GM06990 (cell line): ENCODE data around the gene TBCEL.

Source experiments
- DNase-seq: peaks from one replicate; pipeline ENCODE4 v3.0.0-alpha.2; 2011; ENCODE audit not compliant: insufficient read length; ENCODE audit errors: extremely low read depth
- H3K27me3 ChIP-seq: replicated peaks from 2 replicates; pipeline ENCODE4 v1.6.0; 2011; ENCODE audit warnings: low read length; ENCODE audit not compliant: control insufficient read depth, insufficient read depth
- H3K36me3 ChIP-seq: 2 replicates; pipeline ENCODE4 v1.5.1; 2011; ENCODE audit warnings: low read length; ENCODE audit not compliant: control insufficient read depth, insufficient read depth
- H3K4me3 ChIP-seq: replicated peaks from 2 replicates; pipeline ENCODE4 v1.5.1; 2011; ENCODE audit warnings: low read depth, mild to moderate bottlenecking, control low read depth, low read length
- TF ChIP-seq, protein P1 (sequence below): IDR thresholded peaks from 2 replicates; pipeline ENCODE4 v1.5.1; 2011; ENCODE audit warnings: low read length, control low read depth, mild to moderate bottlenecking, inconsistent platforms; ENCODE audit not compliant: insufficient read depth, poor library complexity, severe bottlenecking

Gene TBCEL

DNA sequence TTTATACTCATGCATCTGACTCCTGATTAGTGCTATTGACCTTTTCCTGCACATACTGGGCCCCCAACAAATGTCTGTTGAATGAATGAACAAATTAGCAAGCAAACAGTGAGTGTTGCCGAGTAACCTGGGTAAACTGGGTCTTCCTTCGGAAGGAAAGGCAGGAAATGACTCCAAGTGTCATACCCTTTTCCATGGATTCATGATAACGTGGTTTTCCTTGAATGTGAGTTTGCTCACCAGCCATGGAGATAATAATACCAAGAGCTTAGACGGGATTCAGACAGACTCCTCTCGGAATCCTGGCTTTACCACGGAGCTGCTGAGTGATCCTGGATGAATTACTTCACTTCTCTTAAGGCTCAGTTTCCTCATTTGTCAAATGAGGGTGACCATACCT is 93.9 kb downstream of the TBCEL start:
- no peak for DNase-seq
- TF ChIP-seq, protein P1, sequence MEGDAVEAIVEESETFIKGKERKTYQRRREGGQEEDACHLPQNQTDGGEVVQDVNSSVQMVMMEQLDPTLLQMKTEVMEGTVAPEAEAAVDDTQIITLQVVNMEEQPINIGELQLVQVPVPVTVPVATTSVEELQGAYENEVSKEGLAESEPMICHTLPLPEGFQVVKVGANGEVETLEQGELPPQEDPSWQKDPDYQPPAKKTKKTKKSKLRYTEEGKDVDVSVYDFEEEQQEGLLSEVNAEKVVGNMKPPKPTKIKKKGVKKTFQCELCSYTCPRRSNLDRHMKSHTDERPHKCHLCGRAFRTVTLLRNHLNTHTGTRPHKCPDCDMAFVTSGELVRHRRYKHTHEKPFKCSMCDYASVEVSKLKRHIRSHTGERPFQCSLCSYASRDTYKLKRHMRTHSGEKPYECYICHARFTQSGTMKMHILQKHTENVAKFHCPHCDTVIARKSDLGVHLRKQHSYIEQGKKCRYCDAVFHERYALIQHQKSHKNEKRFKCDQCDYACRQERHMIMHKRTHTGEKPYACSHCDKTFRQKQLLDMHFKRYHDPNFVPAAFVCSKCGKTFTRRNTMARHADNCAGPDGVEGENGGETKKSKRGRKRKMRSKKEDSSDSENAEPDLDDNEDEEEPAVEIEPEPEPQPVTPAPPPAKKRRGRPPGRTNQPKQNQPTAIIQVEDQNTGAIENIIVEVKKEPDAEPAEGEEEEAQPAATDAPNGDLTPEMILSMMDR = no peak
- Histone ChIP-seq H3K36me3 (no peaks in the 10 kb centered on the region), H3K4me3 (no peak overlapping the region), H3K27me3 (no peaks in the 10 kb centered on the region; the same call in 1 of the 2 replicates)

DNA sequence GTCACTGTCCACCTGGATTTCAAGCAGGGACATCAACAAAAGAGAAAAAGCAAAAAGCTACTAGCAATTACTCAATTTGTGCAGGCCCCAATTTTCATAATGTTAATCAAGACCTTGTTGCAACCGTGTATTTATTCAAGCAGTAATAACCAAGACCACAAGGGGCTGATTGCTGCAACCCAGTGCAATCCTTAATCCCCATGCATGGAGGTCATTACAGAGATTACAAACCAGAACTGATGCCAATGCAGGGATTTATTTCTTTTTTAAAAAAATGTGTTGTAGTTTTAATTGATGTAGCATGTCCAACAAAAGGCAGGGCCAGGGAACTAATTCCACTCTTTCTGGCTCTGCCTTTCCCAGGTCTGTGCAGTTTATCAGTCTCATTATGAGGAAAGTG is 95.5 kb downstream of the TBCEL start:
- DNase-seq = no peak
- Histone ChIP-seq H3K27me3 (no peaks in the 10 kb centered on the region; the same call in 1 of the 2 replicates), H3K4me3 (no peak overlapping the region), H3K36me3 (no peaks in the 10 kb centered on the region)
- TF ChIP-seq, protein P1 = no peak

DNA sequence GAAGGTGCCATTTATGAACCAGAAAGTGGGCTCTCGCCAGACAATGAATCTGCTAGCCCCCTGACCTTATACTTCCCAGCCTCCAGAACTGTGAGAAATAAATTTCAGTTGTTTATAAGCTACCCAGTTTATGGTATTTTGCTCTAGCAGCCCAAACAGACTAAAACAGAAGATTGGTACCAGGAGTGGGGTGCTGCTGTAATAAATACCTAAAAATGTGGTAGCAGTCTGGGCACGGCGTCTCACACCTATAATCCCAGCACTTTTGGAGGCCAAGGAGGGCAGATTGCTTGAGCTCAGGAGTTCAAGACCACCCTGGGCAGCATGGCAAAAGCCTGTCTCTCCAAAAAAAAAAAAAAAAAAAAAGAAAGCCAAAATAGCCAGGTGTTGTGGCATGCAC is 98.4 kb downstream of the TBCEL start:
- DNase-seq = no peak
- H3K4me3 ChIP-seq = no peak overlapping the region
- H3K36me3 ChIP-seq = no peaks in the 10 kb centered on the region
- TF ChIP-seq, protein P1 = no peak
- peaks cover 1% of the 10 kb centered on the region for H3K27me3 ChIP-seq

DNA sequence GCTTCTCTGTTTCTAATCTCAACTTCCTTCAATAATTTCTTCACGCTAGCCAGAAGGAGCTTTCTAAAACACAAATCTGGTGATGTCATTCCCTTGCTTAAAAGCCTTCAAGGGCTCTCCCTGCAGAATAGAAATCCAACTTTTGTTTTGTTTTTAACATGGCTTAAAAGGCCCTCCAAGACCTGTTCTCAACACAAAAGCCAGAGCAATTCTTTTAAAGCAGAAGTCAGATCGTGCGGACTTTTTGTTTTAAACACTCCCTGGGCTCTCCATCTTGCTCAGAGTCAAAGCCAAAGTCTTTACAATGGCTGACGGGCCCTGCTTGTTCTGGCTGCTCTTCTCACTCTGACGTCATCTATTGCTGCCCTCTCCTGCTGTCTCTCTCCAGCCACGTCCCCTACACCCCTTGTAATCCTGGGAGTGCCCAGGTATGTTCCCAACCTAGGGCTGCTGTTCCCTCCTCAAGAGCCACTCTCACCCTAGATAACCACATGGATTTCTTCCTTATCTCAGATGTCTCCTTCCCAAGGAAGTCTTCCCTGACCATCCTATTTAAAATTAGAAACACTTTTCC is 99.7 kb downstream of the TBCEL start:
- no peak for DNase-seq
- Histone ChIP-seq H3K27me3 (peaks cover 1% of the 10 kb centered on the region; the same call in 1 of the 2 replicates), H3K4me3 (no peak overlapping the region), H3K36me3 (no peaks in the 10 kb centered on the region)
- TF ChIP-seq, protein P1 = no peak

DNA sequence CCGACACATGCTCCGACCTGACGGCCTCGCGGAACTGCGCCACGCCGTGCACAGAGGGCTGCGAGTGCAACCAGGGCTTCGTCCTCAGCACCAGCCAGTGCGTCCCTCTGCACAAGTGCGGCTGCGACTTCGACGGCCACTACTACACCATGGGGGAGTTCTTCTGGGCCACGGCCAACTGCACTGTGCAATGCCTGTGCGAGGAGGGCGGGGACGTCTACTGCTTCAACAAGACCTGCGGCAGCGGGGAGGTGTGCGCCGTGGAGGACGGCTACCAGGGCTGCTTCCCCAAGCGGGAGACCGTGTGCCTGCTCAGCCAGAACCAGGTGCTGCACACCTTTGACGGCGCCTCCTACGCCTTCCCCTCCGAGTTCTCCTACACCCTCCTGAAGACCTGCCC is 103.9 kb downstream of the TBCEL start:
- TF ChIP-seq, protein P1 = no peak
- Histone ChIP-seq H3K4me3 (no peak overlapping the region), H3K27me3 (peaks cover 1% of the 10 kb centered on the region; the same call in 1 of the 2 replicates), H3K36me3 (no peaks in the 10 kb centered on the region)
- DNase-seq = no peak
